Stimulated activated CD8-positive, alpha-beta memory T cell treated with anti-CD3 and anti-CD28 coated beads, Interleukin-15, amount 100 ng/mL, for 24 hours (primary cell): ENCODE results near the gene GALNT14.

Experiments
- DNase-seq: peaks from one replicate; pipeline ENCODE4 v3.0.0-alpha.2; 2020; ENCODE audit warnings: low read depth

The GALNT14 gene

DNA sequence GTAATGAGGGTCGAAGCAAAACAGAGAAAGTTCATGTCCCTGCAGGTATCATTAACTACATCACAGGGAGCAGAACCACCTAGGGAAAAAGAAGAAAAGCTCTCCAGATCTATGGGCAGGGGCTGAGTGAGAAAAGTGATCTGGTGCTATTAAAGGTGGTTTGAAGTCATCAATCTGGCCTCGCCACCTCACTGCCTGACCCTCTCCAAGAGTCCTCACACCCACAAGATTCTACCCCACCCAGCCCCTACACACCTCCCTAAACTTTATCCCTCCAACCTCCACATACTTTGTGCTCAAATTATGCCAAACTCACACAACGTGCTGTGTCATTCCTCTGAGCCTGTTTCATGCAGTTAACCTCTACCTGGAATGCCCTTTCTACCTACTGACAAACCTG is 2.2 kb downstream of the GALNT14 start:
- no peak for DNase-seq

DNA sequence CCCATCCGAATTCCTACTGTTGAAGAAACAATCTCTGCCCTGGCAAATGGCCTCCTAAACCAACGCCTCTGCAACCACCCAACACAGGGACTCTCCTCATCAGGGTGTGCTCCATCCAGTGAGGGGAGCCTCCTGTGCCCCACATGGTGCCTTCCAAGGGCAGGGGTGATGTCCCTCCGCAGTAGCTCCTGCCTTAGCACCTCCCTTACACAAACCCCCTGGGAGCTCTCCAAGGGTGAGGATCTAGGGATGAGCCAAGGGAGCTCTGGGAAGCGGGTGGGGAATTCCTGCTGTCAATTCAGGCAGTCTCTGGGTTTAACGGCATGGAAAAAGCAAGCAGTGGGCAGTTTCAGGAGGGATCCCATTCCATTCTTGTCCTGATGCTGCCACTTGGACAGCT is 3.8 kb downstream of the GALNT14 start:
- no peak for DNase-seq

DNA sequence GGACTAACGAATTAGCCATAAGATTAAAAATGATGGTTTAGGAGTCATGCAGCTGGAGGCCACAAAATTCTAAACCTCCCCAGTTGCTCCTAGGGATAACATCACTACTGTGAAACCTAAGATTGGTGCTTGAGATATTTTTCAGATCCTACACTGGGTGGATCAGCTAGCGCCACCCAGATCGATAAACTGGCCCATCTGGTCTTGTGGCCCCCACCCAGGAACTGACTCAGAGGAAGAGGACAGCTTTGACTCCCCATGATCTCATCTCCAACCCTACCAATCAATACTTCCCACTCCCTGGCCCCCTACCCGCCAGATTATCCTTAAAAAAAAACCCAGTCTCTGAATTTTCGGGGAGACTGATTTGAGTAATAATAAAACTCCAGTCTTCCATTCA is 5.5 kb downstream of the GALNT14 start:
- DNase-seq, result no peak

DNA sequence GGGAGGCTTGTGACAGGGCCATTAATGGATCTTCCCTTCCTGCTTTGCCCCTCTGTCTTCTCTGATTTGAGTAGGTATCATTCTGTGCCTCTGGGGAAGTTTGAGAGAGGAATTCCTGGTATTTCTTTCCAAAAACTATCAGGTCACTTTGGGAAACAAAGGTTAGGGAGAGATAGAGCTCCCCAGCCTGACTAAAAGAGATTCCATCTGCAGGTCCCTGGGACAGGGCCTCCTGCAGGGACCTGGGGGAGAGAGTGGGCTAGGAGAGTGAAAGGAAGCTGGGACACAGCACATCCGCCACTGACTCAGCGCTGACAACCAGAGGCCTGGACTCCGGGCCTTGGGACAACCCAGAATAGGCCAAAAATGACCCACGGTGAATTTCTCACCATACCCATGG is 6.4 kb downstream of the GALNT14 start:
- DNase-seq, result no peak

DNA sequence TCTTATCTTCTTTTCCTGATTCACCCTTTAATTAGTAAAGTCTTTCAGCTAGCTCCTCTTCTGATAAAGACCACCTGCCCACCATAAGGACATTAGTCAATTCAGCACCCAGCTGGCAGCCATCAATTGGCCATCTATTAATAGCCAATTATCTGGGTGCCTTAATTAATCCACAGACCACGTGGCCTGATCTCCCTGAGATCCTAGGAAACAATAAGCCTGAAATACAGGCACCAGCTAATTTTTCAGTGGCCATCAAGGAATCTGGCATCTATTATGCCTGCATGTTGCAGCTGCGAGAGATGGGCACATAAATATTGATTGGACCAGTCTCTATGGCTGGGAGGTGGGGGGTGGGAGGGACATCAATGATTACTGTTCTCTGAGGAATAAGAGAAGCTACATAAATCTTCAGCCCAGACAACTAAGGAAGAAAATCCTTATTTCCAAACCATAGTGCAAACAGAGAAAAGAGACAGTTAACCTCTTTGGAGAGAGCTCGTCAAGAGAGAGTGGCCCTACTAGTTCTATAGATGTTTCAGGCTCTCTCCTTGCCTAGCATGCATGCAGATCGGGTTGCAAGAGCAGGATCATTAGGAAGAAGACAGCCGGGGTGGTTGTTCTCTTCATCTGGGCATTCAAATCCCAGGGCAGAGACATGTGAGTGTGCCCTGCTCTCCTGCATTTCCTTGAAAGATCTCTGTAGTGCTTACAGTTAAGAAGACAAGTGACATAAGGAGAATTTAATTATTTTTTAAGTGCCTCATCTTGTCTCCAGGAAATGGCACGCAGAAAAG is 8.7 kb downstream of the GALNT14 start:
- no peak for DNase-seq

DNA sequence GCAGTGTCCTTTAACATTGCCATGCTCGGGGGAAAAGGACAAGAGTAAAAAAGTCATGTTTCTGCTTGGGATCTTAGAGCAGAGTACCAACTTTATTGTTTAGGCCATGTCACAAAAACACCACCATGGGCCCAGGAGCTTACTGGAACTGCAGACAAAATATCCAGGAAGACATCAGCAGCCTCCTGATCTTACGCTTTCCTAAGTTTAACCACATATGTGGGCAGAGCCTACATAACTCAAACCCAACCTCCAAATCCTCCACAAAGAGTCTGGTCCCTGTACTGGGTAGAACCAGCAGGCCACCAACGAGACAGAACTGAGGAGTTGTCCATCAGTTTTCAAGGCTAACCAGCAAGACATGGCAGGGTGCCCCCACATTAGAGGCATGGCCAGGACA is 10.3 kb downstream of the GALNT14 start:
- no peak for DNase-seq

DNA sequence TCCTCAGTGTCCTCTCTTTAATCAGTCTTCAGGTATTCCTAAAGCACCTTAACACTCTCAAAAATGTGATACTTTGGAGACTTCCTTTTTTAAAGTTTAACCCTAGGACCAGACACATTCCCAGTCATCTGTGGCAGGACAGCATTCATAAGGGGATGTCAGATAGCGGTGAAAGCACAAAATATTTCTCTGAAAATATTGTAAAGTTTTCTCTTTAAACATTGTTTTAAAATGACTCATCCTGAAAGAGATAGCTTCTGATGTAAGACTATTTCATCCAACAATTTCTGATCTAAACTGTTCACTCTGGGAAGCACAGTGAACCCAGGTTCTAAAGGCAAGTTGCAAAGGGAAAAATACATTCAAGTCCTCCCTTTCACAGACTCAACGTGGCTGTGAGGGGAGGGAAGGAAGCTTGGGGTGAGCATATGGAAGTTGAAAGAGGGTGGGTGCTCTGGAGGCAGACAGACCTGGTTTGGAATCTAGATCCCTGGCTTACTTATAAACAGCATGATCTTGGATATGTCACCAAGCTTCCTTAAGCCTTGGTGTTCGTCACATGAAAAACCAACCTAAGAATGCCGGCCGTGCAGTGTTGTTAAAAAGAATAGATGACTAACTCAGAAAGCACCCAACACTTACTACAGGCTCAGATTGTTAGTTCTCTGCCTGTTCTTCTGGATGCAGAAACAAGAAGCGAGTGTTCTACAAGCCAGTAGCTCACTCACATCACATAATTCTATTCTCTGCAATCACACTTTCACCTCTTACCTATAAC is 12.1 kb downstream of the GALNT14 start:
- no peak for DNase-seq

DNA sequence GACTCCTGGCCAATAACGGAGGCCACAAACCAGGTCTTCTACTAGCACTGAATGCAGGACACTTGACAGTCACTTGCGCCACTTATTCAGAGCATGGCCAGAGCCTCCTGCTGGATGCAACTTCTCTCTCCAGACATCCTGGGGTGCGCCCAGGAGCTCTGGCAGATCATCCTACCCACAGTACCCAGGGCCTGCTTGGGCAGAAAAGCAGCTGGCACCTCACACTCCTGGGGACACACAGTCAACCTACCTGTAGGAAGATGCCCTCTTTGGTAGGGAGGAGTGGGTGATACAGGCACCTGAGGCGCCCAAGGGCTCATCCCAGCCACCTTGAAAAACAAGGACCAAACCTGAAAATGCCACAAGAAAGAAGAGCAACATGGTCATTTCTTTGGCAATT is 13.3 kb downstream of the GALNT14 start:
- no peak for DNase-seq

DNA sequence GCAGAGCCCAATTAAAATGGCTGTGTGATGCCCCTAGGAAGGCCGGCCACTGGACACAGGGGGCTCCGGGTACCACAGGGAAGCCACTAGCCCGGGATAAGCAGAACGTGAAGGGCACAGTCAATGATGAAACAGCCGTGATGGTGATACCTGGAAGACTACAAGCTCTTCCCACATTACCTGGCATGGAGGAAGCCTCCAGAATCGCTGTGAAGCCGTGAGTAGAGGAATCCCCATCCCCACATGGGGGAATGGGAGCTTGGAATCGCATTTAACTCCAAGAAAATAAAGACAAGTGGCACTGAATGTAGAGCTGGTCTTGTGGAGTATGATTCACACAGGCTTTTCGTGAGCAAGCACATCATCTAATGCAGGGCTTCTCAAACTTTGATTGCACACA is 16.1 kb downstream of the GALNT14 start:
- DNase-seq, result no peak

DNA sequence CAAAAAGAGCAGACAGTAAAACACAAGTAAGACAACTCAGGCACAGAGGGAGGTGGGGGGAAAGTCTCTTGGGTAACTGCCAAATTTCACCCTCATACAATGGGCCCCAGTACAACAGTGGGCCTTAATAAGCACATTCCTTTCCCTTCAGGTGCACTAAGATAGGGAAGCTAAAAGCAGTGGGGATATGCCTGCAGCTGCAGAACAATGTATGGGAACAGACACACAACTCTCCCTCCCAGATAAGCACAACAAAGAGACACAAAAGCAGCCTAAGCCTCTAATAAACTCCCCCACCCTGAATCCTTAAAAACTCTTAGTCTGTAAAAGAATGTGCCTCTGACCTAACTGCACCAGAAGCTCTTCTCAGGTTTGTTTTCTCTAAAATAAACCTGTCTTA is 24.5 kb downstream of the GALNT14 start:
- no peak for DNase-seq

DNA sequence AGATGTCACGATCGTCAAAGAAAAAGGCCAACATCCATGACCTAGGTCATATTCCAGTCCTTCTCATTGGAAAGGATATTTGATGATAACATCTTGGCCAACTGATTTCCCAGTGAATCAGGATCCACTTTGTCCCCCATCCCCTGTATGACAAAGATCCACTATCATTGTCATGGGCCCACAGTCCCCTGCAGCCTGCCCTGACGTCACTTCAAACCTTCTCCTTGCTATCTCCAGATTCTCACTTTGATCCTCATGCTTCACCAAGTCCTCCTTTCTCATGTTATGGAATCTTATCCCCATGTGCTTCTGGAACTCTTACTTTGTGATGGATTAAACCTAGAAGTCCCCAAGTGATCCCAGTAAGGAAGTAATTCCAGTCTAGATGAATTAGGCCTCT is 25.7 kb downstream of the GALNT14 start:
- no peak for DNase-seq

DNA sequence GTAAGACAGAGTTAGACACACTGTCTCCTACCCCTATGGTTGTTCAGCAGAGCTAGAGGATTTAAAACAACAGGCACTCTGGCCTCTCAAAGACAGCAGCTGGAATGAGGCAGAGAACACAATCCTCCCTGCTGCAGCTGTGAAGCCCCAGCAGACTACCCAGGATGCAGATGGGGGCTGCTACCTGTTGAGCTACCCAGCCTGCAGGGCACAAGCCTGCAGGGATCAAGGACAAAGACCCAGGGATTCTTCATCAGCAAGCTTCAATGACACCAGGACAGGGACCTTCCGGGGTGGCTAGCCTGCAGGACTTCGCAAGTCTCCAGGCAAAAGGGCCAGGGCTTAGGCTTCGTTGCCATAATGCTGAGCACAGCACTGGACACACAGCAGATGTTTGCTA is 27.2 kb downstream of the GALNT14 start:
- DNase-seq, result no peak

DNA sequence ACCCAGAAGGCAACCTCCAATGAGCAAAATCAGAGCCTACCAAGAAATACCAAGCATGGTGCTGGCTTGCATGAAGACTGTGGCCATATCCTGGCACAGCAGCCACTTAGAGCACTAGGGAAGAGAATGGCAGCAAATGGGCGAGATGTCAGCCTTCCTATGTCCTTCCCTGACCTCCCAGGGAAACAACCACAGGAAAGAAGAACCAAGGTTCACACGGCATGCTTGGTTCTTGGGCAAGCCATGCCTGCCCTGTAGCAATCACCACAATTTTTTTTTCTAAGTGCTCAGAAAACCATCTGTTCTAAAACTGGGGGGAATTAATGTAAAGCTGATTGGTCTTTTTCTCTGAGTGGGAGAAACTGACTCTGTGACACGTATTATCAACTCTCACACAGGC is 27.8 kb downstream of the GALNT14 start:
- DNase-seq, result no peak

DNA sequence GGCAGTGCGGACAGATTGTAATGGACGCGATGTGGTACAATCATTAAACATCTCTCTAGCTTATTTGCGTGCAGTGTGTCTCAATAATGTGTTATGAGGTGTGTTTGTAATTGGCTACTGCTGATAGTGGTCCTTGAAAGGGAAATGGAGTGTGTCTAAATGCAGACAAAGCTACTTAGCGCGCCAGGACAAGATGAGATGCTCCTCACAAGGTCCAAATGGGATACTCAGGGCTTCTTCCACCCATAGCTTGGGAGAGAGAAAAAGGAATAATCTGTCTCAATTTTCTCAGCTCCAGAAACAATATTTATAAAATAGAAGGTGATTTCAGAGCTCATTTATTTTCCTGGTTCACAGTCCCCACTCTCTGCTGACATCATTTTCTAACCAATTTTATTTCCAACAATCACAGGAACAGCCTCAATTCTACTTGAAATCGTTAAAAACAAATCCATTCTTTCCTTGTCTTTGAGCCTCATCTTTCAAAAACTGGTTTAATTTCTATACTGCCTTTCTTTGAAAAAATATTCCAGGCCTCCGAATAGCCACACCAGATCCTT is 28.5 kb downstream of the GALNT14 start:
- no peak for DNase-seq

DNA sequence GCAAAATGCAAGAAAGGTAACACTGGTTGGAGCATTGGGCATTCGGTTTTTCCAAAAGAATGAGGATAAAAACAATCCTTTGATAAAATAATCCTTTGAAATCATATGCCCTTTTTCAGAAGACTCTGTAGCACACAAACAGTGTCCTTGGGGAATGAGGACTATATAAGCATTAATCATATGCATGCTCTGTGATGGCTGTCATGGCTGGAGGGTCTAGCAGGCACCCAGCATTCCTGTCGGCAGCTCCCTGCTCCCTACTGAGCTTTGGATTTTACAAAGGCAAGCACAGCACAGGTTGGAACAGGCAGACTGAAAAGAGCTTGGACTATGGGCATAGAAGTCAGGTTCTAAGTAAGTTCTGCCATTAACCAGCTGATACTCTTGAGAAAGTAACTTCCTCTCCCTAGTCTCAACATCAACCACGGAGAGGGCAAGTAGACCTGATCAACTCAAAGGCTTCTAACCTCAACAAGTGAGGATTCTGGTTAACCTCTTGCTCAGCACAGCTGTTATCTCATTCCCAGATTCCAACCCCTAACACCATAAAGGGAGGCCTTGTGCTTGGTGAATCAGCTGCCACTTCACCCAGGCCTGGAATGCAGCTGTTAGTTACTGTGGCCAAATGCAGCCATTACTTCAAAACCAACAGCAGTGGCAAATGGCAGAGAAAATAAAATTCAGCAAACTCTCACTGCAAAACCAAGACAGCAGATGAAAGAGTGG is 29.5 kb downstream of the GALNT14 start:
- DNase-seq, result no peak

DNA sequence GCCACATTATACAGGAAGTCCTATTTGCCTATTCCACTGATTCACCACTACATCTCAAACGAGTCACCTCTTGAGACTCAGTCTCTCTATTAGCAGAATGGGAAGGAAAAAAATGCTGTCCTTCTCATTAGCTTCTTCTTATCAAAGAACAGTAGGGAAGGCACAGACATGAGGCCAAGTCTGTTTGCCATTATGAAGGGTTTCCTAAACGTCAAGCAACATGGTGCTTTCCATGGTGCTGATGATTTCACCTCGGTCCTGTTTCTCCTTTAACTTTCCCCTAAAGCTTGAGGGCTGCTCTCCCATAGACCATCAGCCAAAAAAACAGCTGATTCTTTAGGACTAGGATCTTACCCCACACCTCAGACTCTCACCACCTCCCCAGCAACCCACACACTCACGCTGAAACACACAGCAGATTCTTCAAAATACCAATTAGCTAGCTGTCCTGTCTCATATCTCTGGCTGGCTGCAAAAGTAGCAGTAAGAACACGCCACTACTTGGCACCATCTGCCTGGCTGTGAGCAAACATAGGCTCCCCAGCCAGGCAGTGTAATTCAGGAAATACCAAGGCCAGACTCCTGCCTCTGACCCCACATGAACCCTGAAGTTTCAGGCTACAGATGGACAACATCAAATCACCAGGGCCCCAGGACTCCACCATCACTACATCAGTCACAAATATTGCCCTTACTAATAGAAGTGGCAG is 30.5 kb downstream of the GALNT14 start:
- DNase-seq, result no peak

DNA sequence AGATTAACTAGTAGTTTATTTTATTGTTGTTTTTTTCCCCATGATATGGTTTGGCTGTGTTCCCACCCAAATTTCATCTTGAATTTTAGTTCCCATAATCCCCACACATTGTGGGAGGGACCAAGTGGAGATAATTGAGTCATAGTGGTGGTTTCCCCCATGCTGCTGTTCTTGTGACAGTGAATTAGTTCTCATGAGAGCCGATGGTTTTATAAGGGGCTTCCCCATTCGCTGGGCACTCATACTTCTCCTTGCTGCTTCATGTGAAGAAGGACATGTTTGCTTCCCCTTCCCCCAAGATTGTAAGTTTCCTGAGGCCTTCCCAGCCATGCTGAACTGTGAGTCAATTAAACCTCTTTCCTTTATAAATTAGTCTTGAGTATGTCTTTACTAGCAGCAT is 36.5 kb downstream of the GALNT14 start:
- DNase-seq, result no peak

DNA sequence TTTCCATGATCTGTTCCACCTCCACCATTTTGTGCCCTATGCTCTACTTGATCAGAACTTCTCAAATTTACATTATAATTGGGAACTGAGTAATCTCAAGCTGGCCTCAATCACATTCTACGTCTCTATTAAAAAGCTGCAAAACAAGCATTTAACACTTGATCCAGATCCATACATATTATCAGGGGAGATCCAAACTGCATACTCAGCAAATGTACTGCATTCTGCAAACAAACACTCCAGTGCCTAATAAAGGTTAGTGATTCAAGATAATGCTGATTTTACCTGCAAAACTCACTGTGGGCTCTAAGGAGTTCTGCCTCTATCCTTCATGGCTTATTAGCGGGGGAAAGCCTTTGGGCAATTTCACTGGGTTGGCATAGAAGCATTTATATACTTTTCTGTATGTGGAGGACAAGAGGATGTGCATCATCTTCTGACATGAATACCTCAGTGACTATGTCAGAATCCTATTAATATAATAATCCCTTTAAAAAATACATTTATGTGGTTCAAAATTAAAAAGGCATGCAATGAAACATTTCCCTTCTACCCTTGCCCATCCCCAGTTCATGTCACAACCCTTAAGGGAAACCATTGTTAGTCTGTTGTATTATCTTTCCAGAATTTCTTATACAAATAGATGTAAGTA is 40.2 kb downstream of the GALNT14 start:
- no peak for DNase-seq

DNA sequence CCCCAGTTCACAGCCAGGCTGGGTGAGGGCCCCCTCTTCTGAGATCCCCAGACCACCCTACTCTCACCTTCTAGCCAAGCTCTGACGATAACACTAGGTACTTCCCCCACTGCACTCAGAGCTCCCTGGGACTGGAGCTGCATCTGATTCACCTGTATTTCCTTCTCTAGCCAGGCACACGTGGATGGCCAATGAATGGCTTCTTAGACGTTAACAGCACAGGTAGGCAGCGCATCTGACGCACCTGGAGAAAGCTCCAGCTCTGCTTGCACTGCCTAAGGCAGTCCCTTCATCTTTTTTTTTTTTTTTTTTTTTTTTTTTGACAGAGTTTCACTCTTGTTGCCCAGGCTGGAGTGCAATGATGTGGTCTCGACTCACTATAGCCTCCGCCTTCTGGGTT is 48.1 kb downstream of the GALNT14 start:
- DNase-seq, result no peak

DNA sequence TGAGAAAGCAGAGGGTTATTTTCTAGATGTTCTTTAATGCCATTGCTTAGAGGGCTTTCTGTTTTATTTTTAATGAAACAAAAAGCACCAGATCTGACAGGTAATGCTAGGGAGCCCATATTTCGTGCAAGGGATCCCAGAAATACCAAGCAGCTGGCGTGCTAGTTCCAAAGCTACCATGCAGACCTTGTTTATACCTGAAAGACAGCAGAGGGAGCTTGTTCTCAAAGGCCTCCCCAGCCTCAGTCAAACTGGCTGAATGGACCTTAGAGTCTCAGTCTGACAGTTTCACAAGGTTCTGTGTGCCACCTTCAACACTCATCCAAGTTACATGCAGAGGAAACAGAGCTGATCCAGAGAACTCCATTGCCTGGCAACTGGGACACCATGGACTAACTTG is 48.6 kb downstream of the GALNT14 start:
- DNase-seq, result no peak

DNA sequence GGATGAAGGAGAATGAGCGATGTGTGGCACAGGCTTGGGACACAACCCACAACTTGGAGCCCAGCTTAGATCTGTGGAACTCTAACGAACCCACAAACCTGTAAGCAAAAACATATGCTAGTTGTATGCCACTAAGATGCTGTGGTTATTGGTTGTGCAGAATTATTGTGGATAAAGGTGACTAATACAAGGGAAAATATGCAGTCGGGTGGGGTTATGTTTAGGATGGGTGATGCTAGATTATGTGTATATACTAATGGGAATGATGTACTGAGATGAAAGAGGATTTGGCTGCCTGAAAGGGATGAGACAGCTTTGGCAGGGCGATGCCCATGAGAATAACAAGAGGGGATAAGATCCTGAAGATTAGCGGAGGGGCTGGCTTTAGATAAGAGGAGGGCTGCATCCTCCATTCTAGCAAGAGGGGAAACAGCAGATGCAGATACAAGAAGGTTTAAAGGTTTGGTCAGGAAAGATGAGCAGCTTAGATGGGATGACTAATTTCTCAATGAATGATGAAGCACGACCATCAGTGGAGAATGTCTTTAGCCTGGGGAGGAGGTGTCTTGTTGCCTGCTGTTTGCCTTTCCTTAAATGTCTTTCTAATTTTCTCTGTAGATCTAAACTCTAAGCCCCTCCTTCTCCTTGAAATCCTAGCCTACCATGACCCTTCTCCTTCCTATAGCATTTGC is 49.6 kb downstream of the GALNT14 start:
- no peak for DNase-seq
